A549 (cell line): ENCODE data around the gene NNAT. TPM values are rescaled to one million over a fixed set of nuclear protein-coding genes. Genes with fewer than 3 reads are reported as not detected.

Experiments
- ATAC-seq, 2 experiments: fragments of 200-7000 bp in 1 of 2; fragments of >200 bp in 1 of 2; cut with Nextera tagmentation in 1 of 2; cut with Tn5 transposase in 1 of 2; 3 replicates each; pipeline versions ENCODE4 v1.8.0 to v1.9.1; 2018 to 2020; ENCODE audit warnings: mild to moderate bottlenecking in 1 of 2, moderate library complexity in 1 of 2
- CTCF ChIA-PET: fragments of 300-600 bp; sonication (Branson Sonifier 250); formaldehyde crosslinking; extraction: SDS; loops from one replicate; lab custom pipeline; 2021; ENCODE audit warnings: antibody characterized with exemption, inconsistent platforms; lab: Yijun Ruan, JAX
- POLR2A ChIA-PET: fragments of 350-600 bp; formaldehyde crosslinking; extraction: SDS; loops from one replicate; lab custom pipeline; 2021; ENCODE audit warnings: antibody characterized with exemption, inconsistent platforms; lab: Yijun Ruan, JAX
- DNase-seq, 2 experiments: peaks; one replicate each; pipeline versions ENCODE4 v3.0.0 to v3.0.0-alpha.2; 2011 to 2016; ENCODE audit warnings: low read depth in 1 of 2, low spot score in 1 of 2
- FAIRE-seq: peaks from 2 replicates; lab custom pipeline; 2011; peaks lifted over from hg19 to GRCh38; lab: Jason Lieb, UNC
- H3K27ac ChIP-seq, 2 experiments: fragments of >200 bp; sonication (Bioruptor Twin); formaldehyde crosslinking; 3 replicates each; pipeline ENCODE4 v1.5.1; 2016 to 2017
- H3K4me1 ChIP-seq: fragments of >200 bp; sonication (Bioruptor Twin); formaldehyde crosslinking; 3 replicates; pipeline ENCODE4 v1.6.1; 2016
- H3K4me2 ChIP-seq: fragments of >200 bp; sonication (Bioruptor Twin); formaldehyde crosslinking; 3 replicates; pipeline ENCODE4 v1.6.1; 2016
- H3K4me3 ChIP-seq: fragments of >200 bp; sonication (Bioruptor Twin); formaldehyde crosslinking; 3 replicates; pipeline ENCODE4 v1.5.1; 2016
- H3K9me3 ChIP-seq: fragments of >200 bp; sonication (Bioruptor Twin); formaldehyde crosslinking; 3 replicates; pipeline ENCODE4 v1.6.1; 2016
- ATOH8 ChIP-seq: fragments of 250-450 bp; sonication (Bioruptor Pico); IDR thresholded peaks from 2 replicates; pipeline ENCODE4 v1.5.0; 2020; ENCODE audit warnings: low read depth, mild to moderate bottlenecking, moderate library complexity
- BCL3 ChIP-seq: fragments of >200 bp; sonication (Bioruptor Twin); formaldehyde crosslinking; IDR thresholded peaks from 3 replicates; pipeline ENCODE4 v1.6.1; 2016
- CBX8 ChIP-seq: fragments of 200-600 bp; sonication (generic); IDR thresholded peaks from 2 replicates; pipeline ENCODE4 v1.6.1; 2016
- CHD2 ChIP-seq: fragments of 150-350 bp; IDR thresholded peaks from 2 replicates; pipeline ENCODE4 v1.6.1; 2014; ENCODE audit warnings: low read length; ENCODE audit not compliant: partially characterized antibody
- E2F6 ChIP-seq: IDR thresholded peaks from 2 replicates; pipeline ENCODE4 v1.6.1; 2012; ENCODE audit warnings: low read depth, borderline replicate concordance
- EHF ChIP-seq: fragments of 250-450 bp; sonication (Bioruptor Pico); IDR thresholded peaks from 2 replicates; pipeline ENCODE4 v1.5.0; 2020; ENCODE audit warnings: mild to moderate bottlenecking
- FOSB ChIP-seq: fragments of 250-450 bp; sonication (Bioruptor Pico); IDR thresholded peaks from 2 replicates; pipeline ENCODE4 v1.5.0; 2020; ENCODE audit warnings: mild to moderate bottlenecking, moderate library complexity
- FOXS1 ChIP-seq: fragments of 250-450 bp; sonication (Bioruptor Pico); IDR thresholded peaks from 2 replicates; pipeline ENCODE4 v1.5.0; 2020; ENCODE audit warnings: mild to moderate bottlenecking, moderate library complexity
- HDAC2 ChIP-seq: fragments of 200-600 bp; sonication (generic); IDR thresholded peaks from 2 replicates; pipeline ENCODE4 v1.6.1; 2016
- HES2 ChIP-seq: fragments of >200 bp; sonication (Bioruptor Twin); formaldehyde crosslinking; IDR thresholded peaks from 2 replicates; pipeline ENCODE4 v1.6.1; 2016
- HOXA7 ChIP-seq: fragments of 250-450 bp; sonication (Bioruptor Pico); IDR thresholded peaks from 2 replicates; pipeline ENCODE4 v1.5.0; 2020; ENCODE audit warnings: mild to moderate bottlenecking, moderate library complexity
- KDM5A ChIP-seq: fragments of 200-600 bp; sonication (generic); IDR thresholded peaks from 2 replicates; pipeline ENCODE4 v1.6.1; 2016; ENCODE audit warnings: antibody characterized with exemption, mild to moderate bottlenecking
- MAFK ChIP-seq: fragments of 450-650 bp; IDR thresholded peaks from 2 replicates; pipeline ENCODE4 v1.6.1; 2014; ENCODE audit not compliant: partially characterized antibody
- MAZ ChIP-seq: fragments of 150-350 bp; IDR thresholded peaks from 2 replicates; pipeline ENCODE4 v1.6.1; 2014; ENCODE audit warnings: antibody characterized with exemption, low read depth, low read length, borderline replicate concordance
- MYC ChIP-seq: IDR thresholded peaks from 2 replicates; pipeline ENCODE4 v1.6.1; 2012; ENCODE audit warnings: mild to moderate bottlenecking, inconsistent platforms, low read length, improper control_type of control experiment, borderline replicate concordance
- NFE2L2 ChIP-seq: fragments of 150-350 bp; conservative IDR thresholded peaks from 2 replicates; pipeline ENCODE4 v1.6.1; 2014; ENCODE audit warnings: low read length
- POLR2AphosphoS2 ChIP-seq: conservative IDR thresholded peaks from 2 replicates; pipeline ENCODE4 v1.6.1; 2012; ENCODE audit warnings: low read length, improper control_type of control experiment, inconsistent platforms
- RARB ChIP-seq: fragments of 250-450 bp; sonication (Bioruptor Pico); IDR thresholded peaks from 2 replicates; pipeline ENCODE4 v1.8.0; 2021; ENCODE audit warnings: mild to moderate bottlenecking, moderate library complexity
- SMC3 ChIP-seq: fragments of >200 bp; sonication (Bioruptor Twin); formaldehyde crosslinking; IDR thresholded peaks from 3 replicates; pipeline ENCODE4 v1.6.1; 2018; ENCODE audit warnings: inconsistent platforms
- SREBF2 ChIP-seq: fragments of 450-650 bp; IDR thresholded peaks from 2 replicates; pipeline ENCODE4 v1.6.1; 2014; ENCODE audit warnings: mild to moderate bottlenecking, moderate library complexity
- TFCP2L1 ChIP-seq: fragments of 250-450 bp; sonication (Bioruptor Pico); IDR thresholded peaks from 2 replicates; pipeline ENCODE4 v1.5.0; 2021; ENCODE audit warnings: mild to moderate bottlenecking
- TP53 ChIP-seq: fragments of 250-450 bp; sonication (Bioruptor Pico); IDR thresholded peaks from 2 replicates; pipeline ENCODE4 v1.5.0; 2021; ENCODE audit warnings: mild to moderate bottlenecking, moderate library complexity
- ZC3H11A ChIP-seq: fragments of 450-650 bp; IDR thresholded peaks from 2 replicates; pipeline ENCODE4 v1.6.1; 2014; ENCODE audit warnings: antibody characterized with exemption, mild to moderate bottlenecking
- ZNF302 ChIP-seq: fragments of 250-450 bp; sonication (Bioruptor Pico); IDR thresholded peaks from 2 replicates; pipeline ENCODE4 v1.9.0; 2021; ENCODE audit warnings: inconsistent platforms, mild to moderate bottlenecking, moderate library complexity
- ZSCAN20 ChIP-seq: fragments of 250-450 bp; sonication (Bioruptor Pico); IDR thresholded peaks from 2 replicates; pipeline ENCODE4 v1.8.0; 2022; ENCODE audit warnings: mild to moderate bottlenecking, moderate library complexity
- WGBS: methylation state at CpG from one replicate; pipeline ENCODE4 v1.1.6; 2017; ENCODE audit errors: missing lambda C conversion rate; 5-methylcytosine and 5-hydroxymethylcytosine counted together
- polyA plus RNA-seq, 4 experiments: library from polyadenylated mRNA; depleted of rRNA in 3 of 4; stranded (reverse); fragments of >200 nt; fragmentation: RNase III in 1 of 4; extraction: RNeasy Plus Mini Kit Qiagen cat#74134 plus additional on column Dnase treatment in 1 of 4; gene quantifications; 2 replicates in 3 of 4; 3 replicates in 1 of 4; pipeline ENCODE4 v1.2.3, GENCODE V29; 2011 to 2017
- TF ChIP-seq, protein P1 (sequence below): fragments of >200 bp; sonication (Bioruptor Twin); formaldehyde crosslinking; IDR thresholded peaks from 3 replicates; pipeline ENCODE4 v1.5.1; 2016

Gene NNAT
- polyA plus RNA-seq, 2 of the 4 experiments (the other 2 are of a cell fraction), result not detected

DNA sequence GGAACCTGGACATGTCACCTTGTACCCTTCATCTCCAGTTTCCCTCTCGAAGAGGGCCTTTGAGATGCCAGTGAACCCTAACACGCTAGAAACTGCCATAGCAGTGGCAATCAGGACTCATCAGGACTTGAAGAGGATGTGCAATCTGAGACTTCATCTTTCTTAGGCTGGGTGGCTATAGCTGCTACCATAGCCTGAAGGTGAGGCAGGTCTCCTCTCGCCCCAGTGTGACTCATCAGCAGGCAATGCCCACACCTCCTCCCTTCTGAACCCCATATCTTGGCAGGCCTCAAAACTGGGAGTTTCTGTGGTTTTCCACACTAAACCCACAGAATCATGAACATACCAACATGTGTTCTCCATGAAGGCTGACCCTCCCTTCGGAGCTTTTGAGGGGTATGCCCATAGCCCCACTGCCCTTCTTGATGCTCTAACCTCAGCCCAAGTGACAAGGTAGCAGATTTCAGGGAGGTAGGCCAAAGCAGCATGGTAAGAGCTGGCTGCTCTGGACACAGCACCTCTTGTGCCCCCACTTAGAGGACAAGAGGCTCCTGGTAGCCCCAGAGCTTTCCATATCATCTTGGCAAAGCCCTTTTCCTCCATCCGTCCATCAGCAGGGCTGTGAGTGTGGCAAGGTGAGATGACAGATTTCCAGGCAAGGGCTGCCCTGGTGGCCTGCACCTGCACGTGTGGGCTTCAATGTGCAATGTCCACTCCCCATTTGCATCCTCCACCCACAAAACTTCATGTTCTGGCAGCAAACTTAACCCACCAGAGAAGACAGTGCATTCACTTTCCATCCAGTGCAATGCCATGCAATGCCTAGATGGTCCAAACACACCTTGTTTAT is 4.0 kb downstream of the NNAT start:
- TF ChIP-seq POLR2AphosphoS2, result no peak
- TF ChIP-seq CBX8, result no peak
- TF ChIP-seq RARB (CRISPR knock-in tag), result no peak
- no peak for TF ChIP-seq MAZ
- no peak for TF ChIP-seq ZC3H11A
- no peak for TF ChIP-seq TP53 (CRISPR knock-in tag)
- TF ChIP-seq CHD2, result no peak
- TF ChIP-seq BCL3, result no peak
- no peak for TF ChIP-seq E2F6
- TF ChIP-seq, protein P1, sequence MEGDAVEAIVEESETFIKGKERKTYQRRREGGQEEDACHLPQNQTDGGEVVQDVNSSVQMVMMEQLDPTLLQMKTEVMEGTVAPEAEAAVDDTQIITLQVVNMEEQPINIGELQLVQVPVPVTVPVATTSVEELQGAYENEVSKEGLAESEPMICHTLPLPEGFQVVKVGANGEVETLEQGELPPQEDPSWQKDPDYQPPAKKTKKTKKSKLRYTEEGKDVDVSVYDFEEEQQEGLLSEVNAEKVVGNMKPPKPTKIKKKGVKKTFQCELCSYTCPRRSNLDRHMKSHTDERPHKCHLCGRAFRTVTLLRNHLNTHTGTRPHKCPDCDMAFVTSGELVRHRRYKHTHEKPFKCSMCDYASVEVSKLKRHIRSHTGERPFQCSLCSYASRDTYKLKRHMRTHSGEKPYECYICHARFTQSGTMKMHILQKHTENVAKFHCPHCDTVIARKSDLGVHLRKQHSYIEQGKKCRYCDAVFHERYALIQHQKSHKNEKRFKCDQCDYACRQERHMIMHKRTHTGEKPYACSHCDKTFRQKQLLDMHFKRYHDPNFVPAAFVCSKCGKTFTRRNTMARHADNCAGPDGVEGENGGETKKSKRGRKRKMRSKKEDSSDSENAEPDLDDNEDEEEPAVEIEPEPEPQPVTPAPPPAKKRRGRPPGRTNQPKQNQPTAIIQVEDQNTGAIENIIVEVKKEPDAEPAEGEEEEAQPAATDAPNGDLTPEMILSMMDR, result no peak
- CTCF ChIA-PET, result interaction anchor here (1.5 to 1.8 kb wide), 2 partner anchors 9 to 243 kb away, joined by 3 to 8 read pairs; no protein-coding TSS in a partner anchor
- H3K9me3 ChIP-seq, result no peaks in the 10 kb centered on the region
- WGBS, result 67% methylated on average over 6 of the region's 6 CpGs
- no peak overlapping the region for H3K27ac ChIP-seq
- no peak for DNase-seq
- no peak for FAIRE-seq
- peaks cover 33% of the 10 kb centered on the region for H3K4me1 ChIP-seq
- POLR2A ChIA-PET, result no interaction called here
- ATAC-seq, result no peak
- no peak overlapping the region for H3K4me3 ChIP-seq
- peak overlapping the region; percentile 84; the same call in 2 of the 3 replicates for H3K4me2 ChIP-seq

GRCh38 chr20:37525810-37526209 is 4.8 kb downstream of the NNAT start:
- POLR2A ChIA-PET, result no interaction called here
- no peak overlapping the region for H3K4me3 ChIP-seq
- TF ChIP-seq ZNF302 (CRISPR knock-in tag) (no peak), POLR2AphosphoS2 (no peak), SREBF2 (no peak), EHF (no peak), MAFK (no peak), TFCP2L1 (CRISPR knock-in tag) (no peak), KDM5A (no peak), FOXS1 (CRISPR knock-in tag) (no peak), FOSB (no peak)
- no peak for DNase-seq
- peaks cover 33% of the 10 kb centered on the region for H3K4me1 ChIP-seq
- WGBS, result 65% methylated on average over 5 of the region's 5 CpGs
- peak overlapping the region; percentile 84 for H3K4me2 ChIP-seq
- no peak for FAIRE-seq
- H3K9me3 ChIP-seq, result no peaks in the 10 kb centered on the region
- H3K27ac ChIP-seq, result peak overlapping the region in 1 of 2 experiments; percentile 96; a peak in 3 of 6 replicates
- no peak for ATAC-seq
- CTCF ChIA-PET, result interaction anchor here (1.5 to 1.8 kb wide), 2 partner anchors 9 to 243 kb away, joined by 3 to 8 read pairs; no protein-coding TSS in a partner anchor

DNA sequence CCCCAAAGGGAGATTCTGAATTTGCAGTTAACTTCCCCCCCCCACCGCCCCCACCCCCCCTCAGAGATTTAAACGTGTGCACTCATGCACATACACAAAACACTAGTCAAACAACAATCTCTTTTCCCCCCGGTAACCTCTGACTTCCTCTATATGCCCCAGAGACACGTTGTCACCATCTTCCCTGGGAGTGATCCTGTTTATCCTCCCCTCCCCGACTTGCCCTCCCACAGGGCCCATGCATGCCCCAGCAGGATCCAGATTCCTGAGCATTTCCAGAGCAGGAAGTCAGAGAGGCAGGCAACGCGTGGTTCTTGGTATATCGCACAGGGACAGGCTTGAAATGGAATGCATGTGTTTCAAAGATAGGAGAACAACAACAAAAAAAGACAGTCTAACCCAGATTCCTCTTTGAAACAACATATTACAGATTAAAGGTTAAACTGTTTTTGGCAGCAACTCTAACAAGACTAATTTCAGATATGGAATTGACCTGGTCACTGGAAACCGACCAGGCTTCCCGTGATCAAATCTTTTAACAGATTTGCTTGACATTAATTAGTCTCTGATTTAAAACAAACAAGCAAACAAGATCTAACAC is 5.3 kb downstream of the NNAT start:
- no peak for DNase-seq
- Histone ChIP-seq H3K9me3 (no peaks in the 10 kb centered on the region), H3K4me3 (peak overlapping the region; percentile 100), H3K27ac (peak overlapping the region; percentile 96 to 99; a peak in 5 of 6 replicates), H3K4me2 (peak overlapping the region; percentile 84), H3K4me1 (peaks cover 33% of the 10 kb centered on the region)
- no peak for FAIRE-seq
- ChIA-PET POLR2A (no interaction called here), CTCF (interaction anchor here (1.2 to 1.8 kb wide), 4 partner anchors 8 to 244 kb away, joined by 3 to 8 read pairs (median 3); no protein-coding TSS in a partner anchor)
- WGBS, result 10% methylated on average over 9 of the region's 10 CpGs
- no peak for ATAC-seq
- TF ChIP-seq ATOH8 (CRISPR knock-in tag) (no peak), HES2 (no peak), MYC (no peak), POLR2AphosphoS2 (no peak), NFE2L2 (no peak), ZSCAN20 (no peak), KDM5A (no peak), TP53 (CRISPR knock-in tag) (no peak), SMC3 (no peak), TFCP2L1 (CRISPR knock-in tag) (no peak), HDAC2 (no peak), FOXS1 (CRISPR knock-in tag) (no peak), CBX8 (no peak), HOXA7 (CRISPR knock-in tag) (no peak)
